ENCODE data around the gene FCN2.
A peak's percentile ranks its signal among the peaks of the same experiment; 100 is the strongest.

Gene FCN2

DNA sequence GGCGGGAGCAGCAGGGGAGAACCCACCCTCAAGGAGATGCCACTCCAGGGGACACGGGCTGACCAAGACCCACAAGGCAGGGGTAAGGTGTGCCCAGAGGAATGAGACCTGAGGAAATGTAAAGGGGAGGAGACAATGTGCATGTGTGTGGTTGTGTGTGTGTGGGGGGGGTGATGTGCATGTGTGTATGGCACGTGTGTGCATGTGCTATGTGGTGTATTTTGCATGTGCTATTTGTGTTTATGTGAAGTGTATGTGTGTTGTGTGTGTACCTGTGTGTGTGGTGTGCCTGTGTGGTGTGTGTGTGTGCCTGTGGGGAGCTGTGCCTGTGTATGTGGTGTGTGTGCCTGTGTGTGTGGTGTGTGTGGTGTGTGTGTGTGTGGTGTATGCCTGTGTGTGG is 33.5 kb upstream of the FCN2 start:
- peak overlapping the region; percentile 63 for H3K9ac ChIP-seq (ENCODE audit: low read depth, low read length, poor library complexity)
- peaks cover 0 to 2% of the 10 kb centered on the region in 2 donors for H3K4me1 ChIP-seq (ENCODE audit: control insufficient read depth in 2 of 2, insufficient read depth in 1 of 2, low read depth in 1 of 2, low read length in 2 of 2)
- H3K27ac ChIP-seq (replicated peaks; ENCODE audit: low read length): no peak overlapping the region
- no peak overlapping the region for H3K18ac ChIP-seq (ENCODE audit: low read length)
- H4K8ac ChIP-seq (ENCODE audit: low read depth, low read length): peak overlapping the region; percentile 89
- no peak overlapping the region for H2BK5ac ChIP-seq (ENCODE audit: low read length)
- no peak overlapping the region for H3K4me2 ChIP-seq (ENCODE audit: insufficient read depth, low read length, poor library complexity, severe bottlenecking)
- H3K4ac ChIP-seq (ENCODE audit: low read length): no peak overlapping the region
- H2AFZ ChIP-seq (ENCODE audit: low read length): no peak overlapping the region
- no peak overlapping the region for H2AK5ac ChIP-seq (ENCODE audit: low read depth, low read length)
- peak overlapping the region; percentile 68 for H3K23ac ChIP-seq (ENCODE audit: low read depth, low read length, poor library complexity)
- peaks cover 6% of the 10 kb centered on the region for H3K79me1 ChIP-seq (ENCODE audit: low read depth, low read length)
- no peak overlapping the region for H2BK12ac ChIP-seq (ENCODE audit: low read length)
- WGBS, 2 donors (ENCODE audit: extremely low coverage in 2 of 2, insufficient read length in 2 of 2, insufficient replicate concordance in 1 of 2): no CpG with 5 or more reads among the region's 3 CpGs
- H3K27me3 ChIP-seq (ENCODE audit: control insufficient read depth in 3 of 3, insufficient read depth in 3 of 3, low read depth in 1 of 3, low read length in 3 of 3): peaks cover 0 to 4% (median 0%) of the 10 kb centered on the region in 3 experiments
- H2BK15ac ChIP-seq (ENCODE audit: low read length): no peak overlapping the region
- no peak overlapping the region for H2BK120ac ChIP-seq (ENCODE audit: low read depth, low read length)
- no peak for DNase-seq (ENCODE audit: low spot score)
- no peaks in the 10 kb centered on the region for H3K36me3 ChIP-seq (replicated peaks in 1 of 2; ENCODE audit: control insufficient read depth in 2 of 2, insufficient read depth in 2 of 2, low read length in 2 of 2)
- peaks cover 0 to 8% of the 10 kb centered on the region in 2 donors for H3K9me3 ChIP-seq (replicated peaks in 1 of 2; ENCODE audit: control insufficient read depth in 2 of 2, insufficient read depth in 1 of 2, low read depth in 1 of 2, low read length in 2 of 2)
- no peak overlapping the region for H4K91ac ChIP-seq (ENCODE audit: low read depth, low read length, poor library complexity)
- peak overlapping the region in 1 of 2 donors; percentile 61 for H3K4me3 ChIP-seq (ENCODE audit: low read length in 2 of 2)
- peak overlapping the region; percentile 3 for H3K14ac ChIP-seq (ENCODE audit: low read length)

DNA sequence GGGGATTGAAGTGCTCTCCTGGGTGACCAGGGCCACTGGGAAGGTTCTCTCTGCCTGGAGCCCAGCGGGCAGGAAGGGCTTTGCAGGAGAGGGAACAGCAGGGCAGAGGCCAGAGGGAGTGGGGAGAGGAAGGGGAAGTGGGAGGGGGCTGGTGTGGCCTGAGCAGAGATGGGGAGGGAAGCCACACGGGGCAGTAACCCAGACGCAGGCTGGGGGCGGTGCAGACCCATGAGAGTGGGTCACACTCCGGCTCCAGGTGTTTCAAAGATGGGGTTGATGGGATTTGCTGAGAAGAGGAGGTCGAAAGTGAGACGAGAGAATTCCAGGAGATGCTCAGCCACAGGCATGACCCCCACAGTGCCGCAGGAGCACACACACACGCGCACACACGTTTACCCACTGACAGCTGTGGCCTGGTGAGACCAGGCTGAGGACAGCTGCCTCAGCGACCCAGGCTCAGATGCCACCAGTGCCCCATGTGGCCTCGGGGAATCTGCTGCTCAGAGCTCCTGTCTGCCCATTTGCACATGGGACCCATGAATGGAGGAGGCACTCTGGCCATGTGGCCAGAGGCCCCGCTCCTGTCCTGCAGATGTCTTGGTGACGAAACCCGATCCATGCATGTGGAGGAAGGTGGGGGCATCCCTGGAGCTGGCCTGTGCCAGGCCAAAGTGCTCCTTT is 32.7 kb upstream of the FCN2 start:
- no peak overlapping the region for H2AFZ ChIP-seq (ENCODE audit: low read length)
- no peak overlapping the region for H2BK15ac ChIP-seq (ENCODE audit: low read length)
- peak overlapping the region; percentile 75 for H2AK5ac ChIP-seq (ENCODE audit: low read depth, low read length)
- H3K79me1 ChIP-seq (ENCODE audit: low read depth, low read length): peaks cover 6% of the 10 kb centered on the region
- H2BK120ac ChIP-seq (ENCODE audit: low read depth, low read length): peak overlapping the region; percentile 87
- no peak overlapping the region for H3K4me2 ChIP-seq (ENCODE audit: insufficient read depth, low read length, poor library complexity, severe bottlenecking)
- H3K23ac ChIP-seq (ENCODE audit: low read depth, low read length, poor library complexity): peak overlapping the region; percentile 68
- no peak overlapping the region for H4K91ac ChIP-seq (ENCODE audit: low read depth, low read length, poor library complexity)
- H3K14ac ChIP-seq (ENCODE audit: low read length): peak overlapping the region; percentile 56
- peaks cover 0 to 4% (median 0%) of the 10 kb centered on the region in 3 experiments for H3K27me3 ChIP-seq (ENCODE audit: control insufficient read depth in 3 of 3, insufficient read depth in 3 of 3, low read depth in 1 of 3, low read length in 3 of 3)
- H3K4ac ChIP-seq (ENCODE audit: low read length): no peak overlapping the region
- peak overlapping the region in 1 of 2 donors; percentile 47 for H3K4me3 ChIP-seq (ENCODE audit: low read length in 2 of 2)
- H2BK5ac ChIP-seq (ENCODE audit: low read length): peak overlapping the region; percentile 66
- H2BK12ac ChIP-seq (ENCODE audit: low read length): peak overlapping the region; percentile 73
- H3K36me3 ChIP-seq (replicated peaks in 1 of 2; ENCODE audit: control insufficient read depth in 2 of 2, insufficient read depth in 2 of 2, low read length in 2 of 2): no peaks in the 10 kb centered on the region
- DNase-seq (ENCODE audit: low spot score): no peak
- peak overlapping the region; percentile 59 for H3K18ac ChIP-seq (ENCODE audit: low read length)
- H4K8ac ChIP-seq (ENCODE audit: low read depth, low read length): no peak overlapping the region
- H3K9me3 ChIP-seq (replicated peaks in 1 of 2; ENCODE audit: control insufficient read depth in 2 of 2, insufficient read depth in 1 of 2, low read depth in 1 of 2, low read length in 2 of 2): peaks cover 0 to 8% of the 10 kb centered on the region in 2 donors
- no peak overlapping the region for H3K9ac ChIP-seq (ENCODE audit: low read depth, low read length, poor library complexity)
- peaks cover 0 to 2% of the 10 kb centered on the region in 2 donors for H3K4me1 ChIP-seq (ENCODE audit: control insufficient read depth in 2 of 2, insufficient read depth in 1 of 2, low read depth in 1 of 2, low read length in 2 of 2)
- H3K27ac ChIP-seq (replicated peaks; ENCODE audit: low read length): no peak overlapping the region
- WGBS, 2 donors (ENCODE audit: extremely low coverage in 2 of 2, insufficient read length in 2 of 2, insufficient replicate concordance in 1 of 2): no CpG with 5 or more reads among the region's 16 CpGs

DNA sequence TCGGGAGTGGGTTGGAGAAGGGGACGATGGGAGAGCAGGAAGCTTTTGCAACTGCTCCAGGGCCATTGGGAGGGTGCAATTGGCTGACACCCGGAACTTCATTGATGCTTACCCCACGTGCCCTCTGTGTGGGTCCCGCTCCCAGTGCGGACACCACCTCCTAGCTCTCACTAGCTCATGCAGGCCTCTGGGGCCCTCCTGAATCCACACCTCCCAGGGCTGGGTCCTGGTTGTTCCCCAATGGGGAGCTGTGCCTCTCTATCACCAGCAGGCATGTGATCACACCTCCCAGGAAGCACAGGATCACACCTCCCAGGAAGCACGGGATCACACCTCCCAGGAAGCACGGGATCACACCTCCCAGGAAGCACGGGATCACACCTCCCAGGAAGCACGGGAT is 32.1 kb upstream of the FCN2 start:
- no CpG with 5 or more reads among the region's 10 CpGs for WGBS, 2 donors (ENCODE audit: extremely low coverage in 2 of 2, insufficient read length in 2 of 2, insufficient replicate concordance in 1 of 2)
- Histone ChIP-seq H2AK5ac (ENCODE audit: low read depth, low read length) (no peak overlapping the region), H3K9ac (ENCODE audit: low read depth, low read length, poor library complexity) (no peak overlapping the region), H2BK120ac (ENCODE audit: low read depth, low read length) (no peak overlapping the region), H3K14ac (ENCODE audit: low read length) (no peak overlapping the region), H3K79me1 (ENCODE audit: low read depth, low read length) (peaks cover 6% of the 10 kb centered on the region), H3K18ac (ENCODE audit: low read length) (no peak overlapping the region), H3K4ac (ENCODE audit: low read length) (no peak overlapping the region), H3K23ac (ENCODE audit: low read depth, low read length, poor library complexity) (no peak overlapping the region), H2BK12ac (ENCODE audit: low read length) (no peak overlapping the region), H3K27ac (replicated peaks; ENCODE audit: low read length) (no peak overlapping the region), H2AFZ (ENCODE audit: low read length) (no peak overlapping the region), H3K27me3 (ENCODE audit: control insufficient read depth in 3 of 3, insufficient read depth in 3 of 3, low read depth in 1 of 3, low read length in 3 of 3) (peaks cover 0 to 4% (median 0%) of the 10 kb centered on the region in 3 experiments), H3K4me3 (ENCODE audit: low read length in 2 of 2) (peak overlapping the region in 1 of 2 donors; percentile 47), H3K4me2 (ENCODE audit: insufficient read depth, low read length, poor library complexity, severe bottlenecking) (no peak overlapping the region), H3K36me3 (replicated peaks in 1 of 2; ENCODE audit: control insufficient read depth in 2 of 2, insufficient read depth in 2 of 2, low read length in 2 of 2) (no peaks in the 10 kb centered on the region), H2BK5ac (ENCODE audit: low read length) (peak overlapping the region; percentile 66), H4K8ac (ENCODE audit: low read depth, low read length) (no peak overlapping the region), H2BK15ac (ENCODE audit: low read length) (no peak overlapping the region), H3K4me1 (ENCODE audit: control insufficient read depth in 2 of 2, insufficient read depth in 1 of 2, low read depth in 1 of 2, low read length in 2 of 2) (peaks cover 0 to 2% of the 10 kb centered on the region in 2 donors), H3K9me3 (replicated peaks in 1 of 2; ENCODE audit: control insufficient read depth in 2 of 2, insufficient read depth in 1 of 2, low read depth in 1 of 2, low read length in 2 of 2) (peaks cover 0 to 8% of the 10 kb centered on the region in 2 donors), H4K91ac (ENCODE audit: low read depth, low read length, poor library complexity) (no peak overlapping the region)
- DNase-seq (ENCODE audit: low spot score): no peak

DNA sequence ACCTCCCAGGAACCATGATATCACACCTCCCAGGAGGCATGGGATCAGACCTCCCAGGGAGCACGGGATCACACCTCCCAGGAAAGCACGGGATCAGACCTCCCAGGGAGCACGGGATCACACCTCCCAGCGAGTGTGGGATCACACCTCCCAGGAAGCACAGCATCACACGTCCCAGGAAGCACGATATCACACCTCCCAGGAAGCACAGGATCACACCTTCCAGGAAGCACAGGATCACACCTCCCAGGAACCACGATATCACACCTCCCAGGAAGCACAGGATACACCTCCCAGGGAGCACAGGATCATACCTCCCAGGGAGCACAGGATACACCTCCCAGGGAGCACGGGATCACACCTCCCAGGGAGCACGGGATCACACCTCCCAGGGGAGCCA is 30.0 kb upstream of the FCN2 start:
- Histone ChIP-seq H4K91ac (ENCODE audit: low read depth, low read length, poor library complexity) (no peak overlapping the region), H4K8ac (ENCODE audit: low read depth, low read length) (no peak overlapping the region), H3K4me3 (ENCODE audit: low read length in 2 of 2) (no peak overlapping the region), H3K23ac (ENCODE audit: low read depth, low read length, poor library complexity) (no peak overlapping the region), H3K4ac (ENCODE audit: low read length) (no peak overlapping the region), H2BK12ac (ENCODE audit: low read length) (no peak overlapping the region), H2BK5ac (ENCODE audit: low read length) (no peak overlapping the region), H3K9me3 (replicated peaks in 1 of 2; ENCODE audit: control insufficient read depth in 2 of 2, insufficient read depth in 1 of 2, low read depth in 1 of 2, low read length in 2 of 2) (peaks cover 0 to 8% of the 10 kb centered on the region in 2 donors), H2AFZ (ENCODE audit: low read length) (no peak overlapping the region), H3K36me3 (replicated peaks in 1 of 2; ENCODE audit: control insufficient read depth in 2 of 2, insufficient read depth in 2 of 2, low read length in 2 of 2) (no peaks in the 10 kb centered on the region), H2BK120ac (ENCODE audit: low read depth, low read length) (no peak overlapping the region), H3K4me2 (ENCODE audit: insufficient read depth, low read length, poor library complexity, severe bottlenecking) (no peak overlapping the region), H3K27ac (replicated peaks; ENCODE audit: low read length) (no peak overlapping the region), H3K9ac (ENCODE audit: low read depth, low read length, poor library complexity) (no peak overlapping the region), H3K4me1 (ENCODE audit: control insufficient read depth in 2 of 2, insufficient read depth in 1 of 2, low read depth in 1 of 2, low read length in 2 of 2) (peaks cover 0 to 2% of the 10 kb centered on the region in 2 donors), H2BK15ac (ENCODE audit: low read length) (no peak overlapping the region), H3K79me1 (ENCODE audit: low read depth, low read length) (peaks cover 3% of the 10 kb centered on the region), H2AK5ac (ENCODE audit: low read depth, low read length) (peak overlapping the region; percentile 21), H3K14ac (ENCODE audit: low read length) (no peak overlapping the region), H3K18ac (ENCODE audit: low read length) (no peak overlapping the region), H3K27me3 (ENCODE audit: control insufficient read depth in 3 of 3, insufficient read depth in 3 of 3, low read depth in 1 of 3, low read length in 3 of 3) (no peaks in the 10 kb centered on the region)
- DNase-seq (ENCODE audit: low spot score): no peak
- no CpG with 5 or more reads among the region's 9 CpGs for WGBS, 2 donors (ENCODE audit: extremely low coverage in 2 of 2, insufficient read length in 2 of 2, insufficient replicate concordance in 1 of 2)
